ENCODE measurements around the gene FAM228B. TPM values are rescaled to one million over a fixed set of nuclear protein-coding genes. Genes with fewer than 3 reads are reported as not detected.

FAM228B gene
- total and polyA plus RNA-seq, 2 experiments from 2014 or later = 12.5 to 14.9 TPM

GRCh38 chr2:24080701-24081100 is 42.6 kb upstream of the FAM228B start:
- no peak overlapping the region for H3K4me3 ChIP-seq
- H3K79me2 ChIP-seq = peaks cover 12% of the 10 kb centered on the region
- WGBS (ENCODE audit: low lambda C conversion rate, missing lambda C conversion rate) = 45% methylated on average over 2 of the region's 2 CpGs
- H3K9me2 ChIP-seq (replicated peaks; ENCODE audit: insufficient read depth) = no peaks in the 10 kb centered on the region
- no peak for DNase-seq (ENCODE audit: low spot score)
- no peak overlapping the region for H3K27ac ChIP-seq
- H3K4me2 ChIP-seq = no peak overlapping the region
- no peaks in the 10 kb centered on the region for H4K20me1 ChIP-seq (ENCODE audit: insufficient read depth, poor library complexity, severe bottlenecking)
- no peak overlapping the region for H2AFZ ChIP-seq
- H3K9me3 ChIP-seq (ENCODE audit: low read depth) = no peaks in the 10 kb centered on the region
- H3K27me3 ChIP-seq = no peaks in the 10 kb centered on the region
- no peaks in the 10 kb centered on the region for H3K36me3 ChIP-seq (replicated peaks; ENCODE audit: insufficient read depth, low read depth)
- TF ChIP-seq EZH2phosphoT487 (IDR thresholded peaks at IDR 0.05; ENCODE audit: low read depth, severe bottlenecking, unreplicated experiment) = no peak
- TF ChIP-seq EZH2 (IDR thresholded peaks at IDR 0.05; ENCODE audit: borderline replicate concordance) = no peak
- TF ChIP-seq CTCF (IDR thresholded peaks at IDR 0.05; ENCODE audit: poor library complexity) = no peak
- peaks cover 18% of the 10 kb centered on the region for H3K4me1 ChIP-seq (ENCODE audit: insufficient read depth)

GRCh38 chr2:24082787-24083566 is 40.3 kb upstream of the FAM228B start:
- Histone ChIP-seq H3K4me3 (peak overlapping the region; percentile 52), H4K20me1 (ENCODE audit: insufficient read depth, poor library complexity, severe bottlenecking) (no peaks in the 10 kb centered on the region), H3K27me3 (no peaks in the 10 kb centered on the region), H2AFZ (peak overlapping the region; percentile 39), H3K36me3 (replicated peaks; ENCODE audit: insufficient read depth, low read depth) (no peaks in the 10 kb centered on the region), H3K4me1 (ENCODE audit: insufficient read depth) (peaks cover 11% of the 10 kb centered on the region), H3K27ac (peak overlapping the region; percentile 96), H3K9me2 (replicated peaks; ENCODE audit: insufficient read depth) (no peaks in the 10 kb centered on the region), H3K79me2 (peaks cover 11% of the 10 kb centered on the region), H3K4me2 (peak overlapping the region; percentile 80), H3K9me3 (ENCODE audit: low read depth) (no peaks in the 10 kb centered on the region)
- WGBS (ENCODE audit: low lambda C conversion rate, missing lambda C conversion rate) = 83% methylated on average over 8 of the region's 8 CpGs
- no peak for TF ChIP-seq EZH2phosphoT487 (IDR thresholded peaks at IDR 0.05; ENCODE audit: low read depth, severe bottlenecking, unreplicated experiment)
- TF ChIP-seq CTCF (IDR thresholded peaks at IDR 0.05; ENCODE audit: poor library complexity) = no peak
- TF ChIP-seq EZH2 (IDR thresholded peaks at IDR 0.05; ENCODE audit: borderline replicate concordance) = no peak
- DNase-seq (ENCODE audit: low spot score) = no peak

GRCh38 chr2:24083567-24084385 is 39.5 kb upstream of the FAM228B start:
- H3K4me3 ChIP-seq = peak overlapping the region; percentile 52
- TF ChIP-seq EZH2 (IDR thresholded peaks at IDR 0.05; ENCODE audit: borderline replicate concordance) = no peak
- no peak for TF ChIP-seq CTCF (IDR thresholded peaks at IDR 0.05; ENCODE audit: poor library complexity)
- TF ChIP-seq EZH2phosphoT487 (IDR thresholded peaks at IDR 0.05; ENCODE audit: low read depth, severe bottlenecking, unreplicated experiment) = no peak
- peak; percentile 93 for DNase-seq (ENCODE audit: low spot score)
- peaks cover 11% of the 10 kb centered on the region for H3K79me2 ChIP-seq
- peaks cover 10% of the 10 kb centered on the region for H3K4me1 ChIP-seq (ENCODE audit: insufficient read depth)
- H3K36me3 ChIP-seq (replicated peaks; ENCODE audit: insufficient read depth, low read depth) = no peaks in the 10 kb centered on the region
- H2AFZ ChIP-seq = peak overlapping the region; percentile 39
- H3K4me2 ChIP-seq = peak overlapping the region; percentile 80
- 4% methylated on average over 30 of the region's 30 CpGs for WGBS (ENCODE audit: low lambda C conversion rate, missing lambda C conversion rate)
- H3K9me2 ChIP-seq (replicated peaks; ENCODE audit: insufficient read depth) = no peaks in the 10 kb centered on the region
- H4K20me1 ChIP-seq (ENCODE audit: insufficient read depth, poor library complexity, severe bottlenecking) = no peaks in the 10 kb centered on the region
- no peaks in the 10 kb centered on the region for H3K9me3 ChIP-seq (ENCODE audit: low read depth)
- no peaks in the 10 kb centered on the region for H3K27me3 ChIP-seq
- H3K27ac ChIP-seq = peak overlapping the region; percentile 96
